ENCODE data around the gene ZC3HAV1L.
"Not testable (repeated sequence)": the region's sequence is repeated elsewhere in the genome, so short reads cannot be mapped to it uniquely, and the experiment has no call there.

Gene ZC3HAV1L

GRCh38 chr7:139035586-139036353 lies at the start of gene ZC3HAV1L:
TSS of gene ZC3HAV1L (minus strand) at chr7:139036042. CDS start at chr7:139036017, 25 bp downstream.
- DNase-seq (ENCODE audit: low read depth), result peak; percentile 68

DNA sequence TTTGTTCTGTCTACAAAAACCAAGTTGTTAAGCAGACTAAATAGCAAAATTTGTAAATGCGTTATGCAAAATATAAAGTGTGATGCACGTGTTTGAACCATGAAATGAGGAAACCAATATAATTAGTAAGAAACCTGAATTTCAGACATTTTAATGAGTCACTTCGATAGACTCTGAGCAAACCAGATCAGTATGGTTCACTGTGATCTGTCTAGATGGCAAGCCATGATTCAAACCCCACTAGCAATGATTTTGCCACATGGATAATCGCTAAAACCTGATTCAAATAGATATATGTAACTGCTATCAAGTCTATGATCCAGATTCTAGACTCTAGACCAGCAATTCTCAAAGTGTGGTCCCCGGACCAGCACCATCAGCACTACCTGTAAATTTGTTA lies 48.9 kb upstream of the ZC3HAV1L start:
- no peak for DNase-seq (ENCODE audit: low read depth)

GRCh38 chr7:139081584-139081983 lies 45.7 kb upstream of the ZC3HAV1L start:
- no peak for DNase-seq (ENCODE audit: low read depth)

- DNase-seq (ENCODE audit: low read depth), result no peak
Measured at GRCh38 chr7:139080905-139081304, 45.1 kb upstream of the ZC3HAV1L start.

- DNase-seq (ENCODE audit: low read depth), result no peak
Measured at GRCh38 chr7:139079861-139080260, 44.0 kb upstream of the ZC3HAV1L start.

DNA sequence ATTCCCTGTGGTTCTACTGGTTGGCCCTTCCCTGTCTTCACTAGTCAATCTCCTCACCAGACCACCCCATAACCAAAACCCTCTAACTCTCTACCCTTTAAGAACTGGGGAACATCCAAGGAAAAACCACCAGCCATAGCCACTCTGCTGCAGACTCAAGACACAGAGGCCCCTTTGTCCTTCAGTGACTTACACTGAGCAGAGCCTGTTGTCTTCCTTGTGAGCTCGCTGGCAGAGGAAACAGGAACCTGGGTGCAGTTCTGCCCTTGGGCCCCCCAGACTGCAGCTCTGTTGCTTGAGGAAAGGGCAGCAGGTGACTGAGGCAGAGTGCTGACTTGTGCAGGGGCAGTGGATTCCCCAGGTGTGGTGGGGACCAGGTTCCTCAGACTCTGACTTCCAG lies 43.1 kb upstream of the ZC3HAV1L start:
- DNase-seq (ENCODE audit: low read depth), result no peak

- DNase-seq (ENCODE audit: low read depth), result peak; percentile 76
Measured at GRCh38 chr7:139078399-139078798, 42.6 kb upstream of the ZC3HAV1L start.

- DNase-seq (ENCODE audit: low read depth), result not testable (repeated sequence)
Measured at GRCh38 chr7:139077706-139078105, 41.9 kb upstream of the ZC3HAV1L start.

DNA sequence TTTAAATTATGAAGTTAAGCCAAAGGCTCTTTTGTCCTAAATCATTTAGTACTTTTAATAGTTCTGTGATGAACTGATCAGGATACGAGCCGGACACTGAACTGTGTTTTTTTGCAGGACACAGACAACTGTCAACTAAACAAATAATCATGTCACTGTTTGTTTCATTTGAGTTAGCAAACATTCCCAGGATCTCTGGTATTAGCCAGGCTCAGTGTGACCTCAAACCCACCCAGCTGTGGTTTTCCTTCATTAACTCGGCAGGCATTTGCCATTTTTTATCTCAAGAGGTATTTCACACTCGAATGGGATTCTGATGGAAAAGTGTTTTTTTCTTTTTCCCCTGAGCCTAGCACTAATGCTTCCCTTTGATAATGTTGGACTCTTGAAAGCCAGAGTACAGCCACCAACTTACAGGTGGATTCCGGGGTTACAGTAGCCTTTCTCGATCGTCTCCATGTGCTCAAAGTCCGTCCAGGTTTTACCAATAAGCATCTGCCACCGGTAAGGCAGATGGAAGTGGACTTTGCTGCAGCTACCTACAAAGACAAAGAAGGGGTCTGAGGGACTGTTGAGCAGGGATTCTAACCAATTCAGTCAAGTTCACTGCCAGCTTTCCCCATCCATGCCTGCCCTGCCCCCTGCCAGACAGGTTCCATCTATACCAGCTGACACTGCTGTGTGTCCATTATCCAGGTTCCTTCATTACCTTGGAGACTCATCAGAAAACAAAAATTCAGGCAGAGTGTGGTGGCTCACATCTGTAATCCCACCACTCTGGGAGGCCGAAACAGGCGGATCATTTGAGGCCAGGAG lies 40.2 kb upstream of the ZC3HAV1L start:
- no peak for DNase-seq (ENCODE audit: low read depth)

DNA sequence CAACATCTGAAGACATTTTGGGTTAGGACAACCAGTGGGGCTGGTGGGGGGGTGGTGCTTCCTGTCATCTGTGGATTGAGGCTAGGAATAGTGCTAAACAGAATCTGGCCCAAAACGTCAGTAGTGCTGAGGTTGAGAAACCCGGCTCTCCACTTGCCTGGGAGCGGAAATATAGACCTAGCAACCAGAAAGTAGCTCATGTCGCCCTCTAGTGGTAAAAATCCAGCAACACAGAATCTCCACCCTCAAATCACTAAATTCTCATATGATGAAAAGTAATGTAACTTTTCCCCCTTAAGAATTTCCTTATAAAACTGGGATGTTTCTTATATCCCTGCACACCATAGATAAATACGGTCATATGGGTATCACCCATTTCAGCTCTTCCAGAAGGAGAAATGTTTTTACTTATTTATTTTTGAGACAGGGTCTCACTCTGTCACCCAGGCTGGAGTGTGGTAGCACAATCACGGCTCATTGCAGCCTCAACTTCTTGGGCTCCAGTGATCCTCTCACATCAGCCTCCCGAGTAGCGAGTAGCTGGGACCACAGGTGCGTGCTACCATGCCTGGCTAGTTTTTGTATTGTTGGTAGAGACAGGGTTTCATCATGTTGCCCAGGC lies 39.3 kb upstream of the ZC3HAV1L start:
- peak; percentile 81 for DNase-seq (ENCODE audit: low read depth)

- no peak for DNase-seq (ENCODE audit: low read depth)
Measured at GRCh38 chr7:139072796-139073195, 37.0 kb upstream of the ZC3HAV1L start.

GRCh38 chr7:139071680-139072079 lies 35.8 kb upstream of the ZC3HAV1L start:
- no peak for DNase-seq (ENCODE audit: low read depth)

DNA sequence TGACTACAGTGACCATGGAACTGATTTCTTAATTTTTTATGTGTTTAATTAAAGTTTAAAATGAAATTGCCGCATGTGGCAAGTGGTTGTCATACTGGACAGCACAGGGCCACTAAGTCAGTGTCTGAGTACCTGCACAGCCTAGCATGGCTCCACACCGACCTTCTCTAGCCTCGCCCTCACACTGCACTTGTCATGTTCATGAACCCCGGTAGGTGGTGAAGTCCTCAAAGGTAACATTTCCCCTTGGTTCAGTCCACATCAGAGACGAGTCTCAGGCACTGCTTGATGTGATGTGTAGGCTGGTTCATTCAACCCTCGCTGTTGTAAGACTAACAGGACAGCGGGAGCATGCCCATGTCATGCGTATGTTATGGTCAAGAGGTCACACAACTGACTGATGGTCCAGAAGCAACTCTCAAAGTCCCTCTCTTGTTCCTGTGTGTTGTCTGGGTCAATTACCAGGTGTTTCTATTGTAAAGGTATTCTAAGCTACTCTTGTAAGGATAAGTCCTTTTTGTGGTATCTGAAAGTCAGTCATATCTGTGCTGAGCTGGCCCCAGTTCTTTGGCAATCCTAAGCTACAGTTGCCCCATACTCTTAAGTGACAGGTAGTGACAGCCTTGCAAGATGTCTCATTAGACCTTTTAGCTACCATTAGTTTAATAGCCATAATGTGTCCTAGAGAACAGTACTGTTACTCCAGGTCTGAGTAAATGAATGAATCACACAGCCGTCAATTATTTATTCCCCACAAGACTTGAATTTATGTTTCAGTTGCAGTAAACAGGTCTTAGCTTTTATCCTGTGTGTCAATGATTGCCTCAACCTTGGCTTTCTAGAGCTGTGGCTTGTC lies 32.9 kb upstream of the ZC3HAV1L start:
- no peak for DNase-seq (ENCODE audit: low read depth)

DNA sequence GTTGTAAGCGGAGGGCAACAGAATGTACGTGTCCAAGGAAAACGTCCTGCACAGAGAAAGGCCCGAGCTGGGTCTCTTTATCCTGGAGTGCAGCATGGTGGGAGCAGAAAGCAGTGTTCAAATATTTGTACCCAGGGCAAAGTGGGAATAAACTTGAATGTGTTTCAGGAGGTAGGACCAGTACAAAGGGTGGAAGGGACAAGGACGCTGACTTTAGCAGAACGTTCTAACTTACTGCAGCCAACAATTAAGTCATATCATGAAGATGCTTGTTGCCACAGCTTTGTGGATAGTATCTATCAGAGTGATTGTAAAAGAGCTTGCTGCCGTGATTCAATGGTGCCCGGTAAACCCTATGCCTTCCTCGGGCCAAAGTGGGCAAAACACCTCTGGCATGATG lies 30.5 kb upstream of the ZC3HAV1L start:
- no peak for DNase-seq (ENCODE audit: low read depth)

DNA sequence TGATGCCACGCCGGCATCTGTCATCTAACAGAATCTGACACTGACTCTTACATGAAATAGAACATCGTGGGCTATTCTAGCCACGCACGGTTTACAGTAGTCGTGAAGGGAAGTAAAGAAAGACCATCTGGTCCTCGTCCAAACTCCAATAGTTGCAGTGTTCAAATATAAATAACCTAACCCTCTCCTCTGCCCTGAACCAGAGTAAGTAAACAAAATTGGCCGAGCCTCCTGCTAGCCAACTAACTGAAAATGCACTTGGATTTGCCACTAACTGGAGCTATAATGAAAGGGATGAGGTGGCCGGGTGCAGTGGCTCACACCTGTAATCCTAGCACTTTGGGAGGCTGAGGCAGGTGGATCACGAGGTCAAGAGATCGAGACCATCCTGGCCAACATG lies 29.5 kb upstream of the ZC3HAV1L start:
- DNase-seq (ENCODE audit: low read depth), result no peak

DNA sequence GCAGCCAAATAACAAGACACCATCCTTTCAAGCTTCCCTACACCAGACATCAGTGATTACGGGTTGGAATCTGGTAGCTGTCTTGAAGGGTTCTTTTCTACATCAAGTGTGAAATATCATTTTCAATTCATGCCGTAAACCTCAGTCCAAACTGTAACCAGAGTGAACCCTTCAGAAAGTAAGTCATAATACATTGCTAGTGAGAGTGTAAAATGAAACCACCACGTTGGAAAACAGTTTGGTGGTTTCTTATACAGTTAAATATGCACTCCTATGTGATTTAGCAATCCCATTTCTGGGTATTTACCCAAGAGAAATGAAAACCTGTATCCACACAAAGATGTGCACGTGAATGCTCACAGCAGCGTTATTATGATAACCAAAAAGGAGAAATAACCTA lies 25.6 kb upstream of the ZC3HAV1L start:
- no peak for DNase-seq (ENCODE audit: low read depth)

DNA sequence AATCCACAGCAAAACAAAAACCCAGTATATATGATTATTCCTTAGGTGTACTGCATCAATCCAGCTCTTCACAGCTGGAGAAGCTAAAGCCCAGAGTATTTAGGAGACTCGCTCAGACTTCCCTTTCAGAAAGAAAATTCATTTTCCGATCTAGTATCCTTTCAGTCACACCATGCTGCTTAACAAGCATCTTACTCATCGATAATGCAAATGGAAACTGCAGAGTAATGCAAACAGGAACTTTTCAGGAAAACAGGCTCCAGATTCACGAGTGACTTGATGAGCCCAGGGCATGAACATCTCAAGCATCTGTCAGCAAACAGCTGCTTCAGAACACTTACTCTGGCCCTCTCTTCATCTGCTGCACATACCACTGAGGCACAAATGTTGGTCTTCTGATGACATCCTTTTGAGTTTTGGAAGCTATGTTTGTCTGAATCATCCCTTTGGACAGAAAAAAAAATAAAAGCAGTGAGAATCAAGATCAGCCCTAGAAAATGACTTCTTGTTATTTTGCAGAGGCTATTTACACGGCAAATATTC lies 24.9 kb upstream of the ZC3HAV1L start:
- DNase-seq (ENCODE audit: low read depth), result no peak

DNA sequence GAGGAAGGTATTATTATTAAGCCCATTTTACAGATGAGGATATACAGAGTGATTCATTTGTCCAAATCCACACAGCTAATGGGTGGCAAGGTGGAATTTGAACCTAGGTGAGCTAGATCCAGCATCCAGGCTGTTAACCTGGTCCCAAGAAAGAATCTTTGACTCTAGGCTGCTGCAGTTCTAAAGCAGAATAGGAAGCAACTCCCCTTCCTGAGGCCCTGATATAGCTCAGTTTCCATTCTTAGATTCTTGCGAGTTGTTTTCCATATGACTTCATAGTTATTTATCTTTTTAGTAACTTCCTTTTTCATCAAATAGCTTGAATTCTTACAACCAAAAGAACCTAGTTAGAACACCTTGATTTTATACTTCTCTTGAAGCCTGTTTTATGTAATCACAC lies 24.1 kb upstream of the ZC3HAV1L start:
- no peak for DNase-seq (ENCODE audit: low read depth)

DNA sequence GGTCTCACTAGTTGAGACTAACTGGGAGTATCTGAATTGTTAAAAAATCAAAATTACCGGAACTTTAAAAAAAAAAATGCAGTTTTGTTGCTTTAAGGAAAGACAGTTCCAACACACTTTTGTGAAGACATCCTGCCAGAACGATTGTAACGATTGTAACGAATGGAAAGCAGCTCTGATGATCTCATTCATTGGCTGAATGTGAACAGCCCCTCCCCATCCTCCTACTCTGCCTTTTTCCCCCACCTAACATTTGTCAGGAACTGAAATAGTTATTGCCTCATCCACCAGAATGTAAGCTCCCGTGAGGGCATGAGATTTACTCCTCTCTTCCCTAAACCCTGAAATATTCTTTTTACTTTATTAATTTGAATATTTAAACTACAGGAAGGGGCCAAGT lies 23.1 kb upstream of the ZC3HAV1L start:
- no peak for DNase-seq (ENCODE audit: low read depth)

- DNase-seq (ENCODE audit: low read depth), result no peak
Measured at GRCh38 chr7:139055674-139056073, 19.8 kb upstream of the ZC3HAV1L start.

DNA sequence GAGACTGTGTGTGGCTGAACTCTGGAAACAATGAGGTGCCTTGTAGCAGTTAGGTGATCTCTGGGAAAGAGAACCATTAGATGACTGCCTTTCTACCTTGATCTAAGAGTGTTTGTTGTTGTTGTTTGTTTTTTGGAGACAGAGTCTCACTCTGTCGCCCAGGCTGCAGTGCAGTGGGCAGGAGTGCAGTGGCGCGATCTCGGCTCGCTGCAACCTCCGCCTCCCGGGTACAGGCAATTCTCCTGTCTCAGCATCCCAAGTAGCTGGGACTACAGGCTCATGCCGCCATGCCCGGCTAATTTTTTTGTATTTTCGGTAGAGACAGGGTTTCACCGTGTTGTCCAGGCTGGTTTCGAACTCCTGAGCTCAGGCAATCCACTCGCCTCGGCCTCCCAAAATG lies 18.8 kb upstream of the ZC3HAV1L start:
- DNase-seq (ENCODE audit: low read depth), result not testable (repeated sequence)

DNA sequence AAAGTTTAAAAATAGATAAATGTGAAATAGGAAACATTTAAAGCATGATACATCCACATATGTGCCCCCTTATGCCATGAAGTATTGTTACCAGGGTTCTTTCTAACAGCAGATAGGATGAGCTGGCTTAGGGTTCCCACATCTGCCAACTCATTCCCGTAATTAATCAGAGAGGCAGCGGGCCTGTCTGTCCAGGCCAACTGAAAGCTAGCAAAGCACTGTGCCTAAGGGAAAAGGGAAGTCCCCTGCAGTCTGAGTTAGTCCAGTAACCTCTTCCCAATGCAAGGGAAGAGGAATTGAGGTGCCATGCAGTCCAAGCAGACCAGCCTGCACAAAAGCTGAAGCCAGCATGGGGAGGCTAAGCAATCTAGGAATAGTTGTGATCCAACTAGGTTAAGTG lies 18.3 kb upstream of the ZC3HAV1L start:
- DNase-seq (ENCODE audit: low read depth), result no peak

All from ELR (cell line).